ENCODE data around the gene TINAGL1. TPM values are rescaled to one million over a fixed set of nuclear protein-coding genes. Genes with fewer than 3 reads are reported as not detected.

Gene TINAGL1
- total and polyA plus RNA-seq, 2 donors (not counting 3 experiments of a cell fraction or from before 2014, with no cell fraction given) = 312 to 477 TPM

- dilution Hi-C loops (cut with MboI; ENCODE audit: extremely low pct_ligation_motif_present, low sequenced_read_pairs) (no loop called here), intact Hi-C loops (cut with micrococcal nuclease) (loop anchor here (5.0 kb wide), 1 partner anchor 137 kb away; no protein-coding TSS in a partner anchor)
- TF ChIP-seq CTCF (IDR thresholded peaks at IDR 0.05; ENCODE audit: extremely low read depth in 1 of 2, insufficient read depth in 1 of 2, low read depth in 1 of 2, low read length in 2 of 2) (no peak), GATA2 (IDR thresholded peaks at IDR 0.05; ENCODE audit: insufficient read depth, insufficient read length, low read depth, low read length) (no peak), JUN (IDR thresholded peaks at IDR 0.05; ENCODE audit: borderline replicate concordance, insufficient read depth, insufficient read length, low read depth) (no peak), POLR2A (IDR thresholded peaks at IDR 0.05; ENCODE audit: low read depth, low read length) (no peak), POLR2AphosphoS5 (IDR thresholded peaks at IDR 0.05; ENCODE audit: insufficient read depth, low read depth, low read length) (no peak), MAX (IDR thresholded peaks at IDR 0.05; ENCODE audit: insufficient read depth, insufficient read length) (no peak), MYC (IDR thresholded peaks at IDR 0.05; ENCODE audit: low read depth, low read length) (no peak), EZH2 (IDR thresholded peaks at IDR 0.05; ENCODE audit: borderline replicate concordance, low read depth, low read length, severe bottlenecking) (no peak)
- no peak for FAIRE-seq
- H2AFZ ChIP-seq (ENCODE audit: low read depth, low read length) = no peak overlapping the region
- H3K4me1 ChIP-seq (ENCODE audit: control insufficient read depth, extremely low read depth, insufficient read depth, low read length) = peaks cover 55% of the 10 kb centered on the region
- no TSS peak for BruUV-seq (replicated peaks)
- H3K9me1 ChIP-seq (replicated peaks; ENCODE audit: control insufficient read depth, extremely low read depth, insufficient read depth, low read length) = no peaks in the 10 kb centered on the region
- no peak overlapping the region for H3K9ac ChIP-seq (replicated peaks; ENCODE audit: extremely low read depth, insufficient read depth, low read length)
- POLR2A ChIA-PET = interaction anchor here (1.1 kb wide), 1 partner anchor 43 kb away, joined by 3 read pairs; no protein-coding TSS in a partner anchor
- H3K4me2 ChIP-seq (ENCODE audit: insufficient read depth, low read length) = peak overlapping the region; percentile 97
- CTCF ChIA-PET = interaction anchor here (0.9 to 4.0 kb wide), 4 partner anchors 13 to 27 kb away, joined by 3 to 15 read pairs (median 6); no protein-coding TSS in a partner anchor
- peak overlapping the region; percentile 88 for H3K27ac ChIP-seq (ENCODE audit: insufficient read depth, low read depth, low read length)
- no peaks in the 10 kb centered on the region for H3K36me3 ChIP-seq (ENCODE audit: control insufficient read depth in 2 of 2, extremely low read depth in 1 of 2, insufficient read depth in 2 of 2, low read length in 2 of 2)
- no peak for DNase-seq (ENCODE audit: low read depth, low spot score)
- no peaks in the 10 kb centered on the region for H3K9me3 ChIP-seq (replicated peaks; ENCODE audit: control insufficient read depth, insufficient read depth, low read length)
- H4K20me1 ChIP-seq (replicated peaks; ENCODE audit: control insufficient read depth, extremely low read depth, insufficient read depth, low read length) = no peaks in the 10 kb centered on the region
- peaks cover 41% of the 10 kb centered on the region for H3K79me2 ChIP-seq (ENCODE audit: control insufficient read depth, insufficient read depth, low read length)
- H3K27me3 ChIP-seq (ENCODE audit: control insufficient read depth in 2 of 2, insufficient read depth in 2 of 2, low read length in 2 of 2) = no peaks in the 10 kb centered on the region
- H3K4me3 ChIP-seq (replicated peaks in 1 of 3; ENCODE audit: insufficient read depth in 1 of 3, low read depth in 1 of 3, low read length in 3 of 3) = peak overlapping the region in 1 of 3 experiments; percentile 90
Measured at GRCh38 chr1:31575369-31576140, 760 bp upstream of the TINAGL1 start.

Data from endothelial cell of umbilical vein (primary cell).